IPS-15b (cell line): ENCODE measurements around the gene FOCAD.

Experiments used
- H3K27me3 ChIP-seq: one replicate; pipeline ENCODE4 v1.6.1; 2013; ENCODE audit warnings: low read length; ENCODE audit not compliant: control insufficient read depth, insufficient read depth
- H3K36me3 ChIP-seq: one replicate; pipeline ENCODE4 v1.6.1; 2013; ENCODE audit warnings: low read length; ENCODE audit not compliant: control insufficient read depth, insufficient read depth
- H3K4me1 ChIP-seq: one replicate; pipeline ENCODE4 v1.6.1; 2013; ENCODE audit warnings: mild to moderate bottlenecking, low read length; ENCODE audit not compliant: control insufficient read depth, insufficient read depth
- H3K4me3 ChIP-seq: one replicate; pipeline ENCODE4 v1.5.1; 2013; ENCODE audit warnings: low read depth, low read length
- H3K9ac ChIP-seq: one replicate; pipeline ENCODE4 v1.6.1; 2013; ENCODE audit warnings: low read depth, mild to moderate bottlenecking, low read length
- H3K9me3 ChIP-seq: one replicate; pipeline ENCODE4 v1.6.1; 2013; ENCODE audit warnings: mild to moderate bottlenecking, low read length; ENCODE audit not compliant: control insufficient read depth, insufficient read depth

FOCAD gene

GRCh38 chr9:20684035-20684874 is at the start of gene FOCAD:
Gene FOCAD, plus strand, starts transcription at chr9:20684259. Its CDS starts 31,095 bp downstream, at chr9:20715354.
- peak within 1 kb of the TSS; percentile 88 for H3K4me3 ChIP-seq
- H3K27me3 ChIP-seq = no peaks in the 10 kb centered on the region
- no peaks in the 10 kb centered on the region for H3K4me1 ChIP-seq

GRCh38 chr9:20634895-20635294 is 49.2 kb upstream of the FOCAD start:
- no peaks in the 10 kb centered on the region for H3K36me3 ChIP-seq
- no peak overlapping the region for H3K9ac ChIP-seq
- H3K4me3 ChIP-seq = no peak overlapping the region
- no peaks in the 10 kb centered on the region for H3K27me3 ChIP-seq
- H3K9me3 ChIP-seq = no peaks in the 10 kb centered on the region
- H3K4me1 ChIP-seq = peaks cover 10% of the 10 kb centered on the region

More at GRCh38 chr9:20684035-20684874, at the start of gene FOCAD:
- H3K36me3 ChIP-seq = no peaks in the 10 kb centered on the region
- peak within 1 kb of the TSS; percentile 94 for H3K9ac ChIP-seq
- no peaks in the 10 kb centered on the region for H3K9me3 ChIP-seq

- Histone ChIP-seq H3K27me3 (no peaks in the 10 kb centered on the region), H3K4me1 (peaks cover 10% of the 10 kb centered on the region), H3K9me3 (no peaks in the 10 kb centered on the region), H3K4me3 (no peak overlapping the region), H3K36me3 (no peaks in the 10 kb centered on the region), H3K9ac (no peak overlapping the region)
These were observed 47.1 kb upstream of the FOCAD start for GRCh38 chr9:20636888-20637440.

GRCh38 chr9:20640331-20641187 is 43.5 kb upstream of the FOCAD start:
- no peaks in the 10 kb centered on the region for H3K9me3 ChIP-seq
- no peaks in the 10 kb centered on the region for H3K27me3 ChIP-seq
- H3K4me3 ChIP-seq = no peak overlapping the region
- H3K36me3 ChIP-seq = no peaks in the 10 kb centered on the region
- H3K9ac ChIP-seq = no peak overlapping the region
- H3K4me1 ChIP-seq = peaks cover 5% of the 10 kb centered on the region

GRCh38 chr9:20642045-20642444 is 42.0 kb upstream of the FOCAD start:
- Histone ChIP-seq H3K9ac (no peak overlapping the region), H3K9me3 (no peaks in the 10 kb centered on the region), H3K4me3 (no peak overlapping the region), H3K4me1 (peaks cover 5% of the 10 kb centered on the region), H3K27me3 (no peaks in the 10 kb centered on the region), H3K36me3 (no peaks in the 10 kb centered on the region)

GRCh38 chr9:20643660-20644059 is 40.4 kb upstream of the FOCAD start:
- Histone ChIP-seq H3K4me3 (no peak overlapping the region), H3K9ac (no peak overlapping the region)

GRCh38 chr9:20646656-20647055 is 37.4 kb upstream of the FOCAD start:
- H3K36me3 ChIP-seq = no peaks in the 10 kb centered on the region

More at GRCh38 chr9:20643660-20644059, 40.4 kb upstream of the FOCAD start:
- H3K36me3 ChIP-seq = no peaks in the 10 kb centered on the region
- no peaks in the 10 kb centered on the region for H3K27me3 ChIP-seq
- no peaks in the 10 kb centered on the region for H3K9me3 ChIP-seq
- H3K4me1 ChIP-seq = no peaks in the 10 kb centered on the region

GRCh38 chr9:20649381-20649780 is 34.7 kb upstream of the FOCAD start:
- Histone ChIP-seq H3K27me3 (no peaks in the 10 kb centered on the region), H3K9me3 (no peaks in the 10 kb centered on the region), H3K4me3 (no peak overlapping the region), H3K4me1 (no peaks in the 10 kb centered on the region), H3K9ac (no peak overlapping the region), H3K36me3 (no peaks in the 10 kb centered on the region)

More at GRCh38 chr9:20646656-20647055, 37.4 kb upstream of the FOCAD start:
- H3K9me3 ChIP-seq = no peaks in the 10 kb centered on the region
- no peaks in the 10 kb centered on the region for H3K27me3 ChIP-seq
- no peak overlapping the region for H3K9ac ChIP-seq
- no peaks in the 10 kb centered on the region for H3K4me1 ChIP-seq
- no peak overlapping the region for H3K4me3 ChIP-seq

GRCh38 chr9:20650313-20650712 is 33.7 kb upstream of the FOCAD start:
- Histone ChIP-seq H3K9ac (no peak overlapping the region), H3K4me3 (no peak overlapping the region), H3K36me3 (no peaks in the 10 kb centered on the region), H3K9me3 (no peaks in the 10 kb centered on the region), H3K4me1 (no peaks in the 10 kb centered on the region), H3K27me3 (no peaks in the 10 kb centered on the region)

GRCh38 chr9:20650750-20651299 is 33.2 kb upstream of the FOCAD start:
- H3K9me3 ChIP-seq = no peaks in the 10 kb centered on the region
- no peaks in the 10 kb centered on the region for H3K36me3 ChIP-seq
- H3K27me3 ChIP-seq = no peaks in the 10 kb centered on the region
- H3K4me3 ChIP-seq = no peak overlapping the region
- no peak overlapping the region for H3K9ac ChIP-seq
- no peaks in the 10 kb centered on the region for H3K4me1 ChIP-seq

GRCh38 chr9:20651939-20652338 is 32.1 kb upstream of the FOCAD start:
- H3K9me3 ChIP-seq = no peaks in the 10 kb centered on the region
- H3K36me3 ChIP-seq = no peaks in the 10 kb centered on the region
- no peak overlapping the region for H3K9ac ChIP-seq
- no peak overlapping the region for H3K4me3 ChIP-seq
- H3K27me3 ChIP-seq = no peaks in the 10 kb centered on the region
- H3K4me1 ChIP-seq = no peaks in the 10 kb centered on the region
